RPMI7951 (cell line): Measurements from ENCODE around the gene VWA8. TPM values are rescaled to one million over a fixed set of nuclear protein-coding genes. Genes with fewer than 3 reads are reported as not detected.
"Not testable (repeated sequence)": the region's sequence is repeated elsewhere in the genome, so short reads cannot be mapped to it uniquely, and the experiment has no call there.

ENCODE experiments used
- DNase-seq: peaks from one replicate; pipeline ENCODE4 v3.0.0-alpha.2; 2012; ENCODE audit warnings: low read depth
- total RNA-seq: library from RNA; depleted of rRNA; stranded (reverse); fragments of >200 nt; shearing (Covaris generic); gene quantifications from 2 replicates; pipeline ENCODE4 v1.2.3, GENCODE V29; 2014

The VWA8 gene
- total RNA-seq, 1 experiment from 2014 or later, result 8.5 TPM

DNA sequence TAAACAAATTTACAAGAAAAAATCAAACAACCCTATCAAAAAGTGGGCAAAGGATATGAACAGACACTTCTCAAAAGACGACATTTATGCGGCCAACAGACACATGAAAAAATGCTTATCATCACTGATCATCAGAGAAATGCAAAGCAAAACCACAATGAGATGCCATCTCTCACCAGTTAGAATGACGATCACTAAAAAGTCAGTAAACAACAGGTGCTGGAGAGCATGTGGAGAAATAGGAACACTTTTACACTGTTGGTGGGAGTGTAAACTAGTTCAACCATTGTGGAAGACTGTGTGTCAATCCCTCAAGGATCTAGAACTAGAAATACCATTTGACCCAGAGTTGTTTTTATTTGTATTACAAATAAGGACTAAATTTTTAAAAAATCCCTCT is 215.4 kb downstream of the VWA8 start:
- DNase-seq, result not testable (repeated sequence)

- DNase-seq, result no peak
Observed at GRCh38 chr13:41742917-41743552, 217.9 kb downstream of the VWA8 start.

DNA sequence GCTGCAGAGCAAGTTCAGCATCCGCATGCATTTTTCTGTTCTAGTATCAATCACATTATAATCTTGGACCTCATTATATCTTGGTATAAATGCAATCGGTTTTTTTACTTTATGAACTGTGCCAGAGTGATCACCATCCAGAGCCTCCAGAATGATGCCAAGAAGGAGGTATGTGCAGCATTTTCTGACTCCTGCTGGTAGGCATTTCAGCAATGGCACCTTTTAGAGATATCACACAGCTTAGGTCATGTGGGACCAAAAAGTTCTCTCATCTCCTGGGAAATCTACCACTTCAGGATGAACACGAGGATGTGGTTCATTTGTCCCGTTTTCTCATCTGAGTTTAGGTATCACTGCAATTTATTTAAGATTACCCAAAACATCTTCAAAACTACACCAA is 220.4 kb downstream of the VWA8 start:
- no peak for DNase-seq

DNA sequence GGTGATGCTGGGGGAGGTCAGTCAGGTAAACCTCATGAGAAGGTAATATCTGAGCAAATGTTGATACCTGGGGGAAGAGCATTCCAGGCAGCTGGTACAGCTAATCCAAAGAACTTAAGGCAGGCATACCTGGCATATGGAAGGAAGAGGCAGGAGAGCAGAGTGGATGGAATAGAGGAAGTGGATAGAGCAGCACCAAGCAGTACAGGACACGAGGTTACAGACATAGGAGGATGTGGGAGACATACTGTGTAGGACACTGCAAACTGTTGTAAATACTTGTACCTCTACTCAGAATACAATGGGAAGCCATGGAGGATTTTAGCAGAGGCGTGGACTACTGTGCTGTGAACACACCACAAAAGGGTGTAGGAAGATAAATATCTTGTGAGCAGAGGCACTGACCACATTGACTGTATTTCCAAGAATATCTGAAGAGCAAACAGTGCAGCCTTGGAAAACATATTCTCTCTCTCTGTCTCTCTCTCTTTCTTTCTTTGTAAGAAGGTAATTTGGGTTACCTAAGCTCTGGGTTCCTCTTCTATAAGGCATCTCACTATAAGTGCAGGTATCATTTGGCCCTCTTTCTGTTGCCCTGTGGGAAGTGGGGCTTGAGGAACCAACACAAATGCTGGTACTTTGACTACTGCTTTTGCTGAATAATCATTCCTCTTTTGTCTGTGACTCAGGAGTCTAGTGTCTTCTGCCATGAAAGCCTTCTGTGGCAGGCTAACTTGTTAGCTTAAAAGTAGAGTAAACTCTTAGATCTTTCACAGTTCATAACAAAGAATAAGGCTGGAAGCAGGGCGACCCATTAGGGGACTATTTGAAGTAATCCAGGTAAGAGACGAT is 238.0 kb downstream of the VWA8 start:
- DNase-seq, result no peak

DNA sequence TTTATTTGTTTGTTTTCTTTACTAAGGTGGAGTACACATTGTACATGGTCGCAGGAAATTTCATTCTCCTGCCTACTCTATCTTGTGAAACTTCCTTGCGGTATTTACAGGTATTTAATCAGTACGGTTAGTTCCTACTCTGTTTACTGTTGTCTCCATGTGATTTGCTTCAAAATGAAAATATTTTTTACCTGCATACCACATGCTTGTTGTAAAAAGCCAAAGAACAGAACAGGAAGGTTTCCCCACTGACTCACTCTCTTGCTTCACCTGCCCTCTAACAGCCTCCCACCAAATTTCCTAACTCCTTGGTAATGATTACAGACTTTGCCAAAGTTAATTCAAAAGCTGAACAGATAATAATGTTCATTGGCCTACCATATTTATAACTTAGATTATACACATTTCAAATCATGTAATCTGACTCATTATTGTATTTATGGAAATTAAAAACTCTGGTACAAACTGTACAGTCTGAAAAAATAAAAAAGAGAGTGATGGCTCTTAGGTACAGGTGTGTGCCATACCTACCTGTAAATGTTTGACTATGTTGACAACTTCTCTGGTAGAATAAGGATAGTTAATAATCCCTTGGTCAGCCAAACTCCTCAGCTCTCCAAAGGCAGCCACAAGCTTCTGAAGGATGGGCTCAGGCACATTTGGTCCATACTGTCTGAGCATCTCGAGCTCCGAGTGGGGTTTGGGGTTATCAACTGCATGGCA is 239.9 kb downstream of the VWA8 start:
- DNase-seq, result no peak

DNA sequence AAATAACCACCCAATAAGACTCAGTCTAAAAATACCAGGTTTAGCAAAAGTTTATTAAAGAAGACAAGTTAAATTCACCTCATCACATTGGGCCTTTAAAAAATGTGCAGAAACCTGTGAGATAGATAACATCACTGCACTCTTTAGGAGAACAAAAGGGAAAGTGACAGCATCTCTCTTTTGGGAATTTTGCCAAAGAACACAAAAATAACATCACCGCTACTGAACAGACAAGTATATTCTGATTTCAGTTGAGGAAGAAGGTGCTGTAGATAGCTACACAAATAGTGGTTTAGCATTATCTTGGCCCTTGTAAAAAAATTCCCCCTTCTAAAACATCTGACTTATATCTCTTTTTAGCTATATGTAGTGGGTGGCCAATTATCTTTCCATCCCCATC is 244.7 kb downstream of the VWA8 start:
- DNase-seq, result no peak

DNA sequence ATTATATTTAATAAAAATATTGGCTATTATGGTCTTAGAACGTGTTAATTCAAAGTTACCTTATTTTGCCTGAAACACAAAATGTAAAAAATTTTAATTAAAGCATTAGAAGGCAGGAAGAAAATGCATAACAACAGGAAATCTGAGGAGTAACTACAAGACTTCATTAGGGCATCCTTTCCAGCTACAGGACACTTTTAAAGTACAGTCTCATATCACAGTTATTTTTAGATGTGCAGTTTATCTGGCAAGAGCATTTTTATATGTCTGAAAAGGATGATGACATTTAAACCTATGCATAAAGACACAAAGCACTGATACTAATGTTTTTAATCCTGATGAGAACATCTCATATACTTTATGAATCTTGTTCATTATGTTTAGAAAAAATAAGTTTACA is 247.5 kb downstream of the VWA8 start:
- DNase-seq, result no peak

DNA sequence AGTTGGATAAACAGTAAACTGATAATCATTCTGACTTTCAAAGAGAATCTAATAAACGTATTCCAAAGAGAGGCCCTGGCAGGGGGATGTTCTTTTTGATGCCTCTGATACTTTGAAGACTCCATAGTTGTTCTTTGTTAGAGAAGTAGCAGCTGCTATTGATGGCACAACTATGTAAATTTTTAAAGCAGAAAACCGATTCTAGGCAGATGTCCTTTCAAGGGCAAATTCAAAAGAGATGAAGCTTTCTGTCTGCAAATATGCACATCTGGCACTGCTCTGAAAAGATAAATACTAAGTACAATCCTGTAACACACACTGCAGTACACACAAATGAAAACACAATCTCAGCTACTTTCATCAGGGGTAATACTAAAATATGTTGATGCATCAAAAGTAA is 250.1 kb downstream of the VWA8 start:
- no peak for DNase-seq

DNA sequence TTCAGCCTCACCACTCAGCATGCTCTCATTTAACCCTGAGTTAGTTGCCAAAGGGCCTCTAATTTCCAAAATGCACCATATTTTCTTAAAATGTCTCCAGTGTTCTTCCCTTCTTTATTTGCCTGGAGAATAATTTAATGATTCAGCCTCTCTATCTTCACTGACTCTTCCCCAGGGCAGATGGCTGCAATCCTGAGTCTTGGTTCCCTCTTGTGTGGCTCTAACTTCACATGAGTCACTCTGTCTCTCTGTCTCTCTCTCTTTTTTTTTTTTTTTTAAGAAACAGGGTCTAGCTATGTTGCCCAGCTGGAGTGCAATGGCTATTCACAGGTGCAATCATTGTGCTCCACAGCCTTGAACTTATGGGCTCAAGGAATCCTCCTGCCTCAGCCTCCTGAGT is 251.4 kb downstream of the VWA8 start:
- DNase-seq, result peak; percentile 57

GRCh38 chr13:41708713-41709112 is 252.2 kb downstream of the VWA8 start:
- no peak for DNase-seq

- DNase-seq, result peak; percentile 1
Observed at GRCh38 chr13:41707194-41707821, 253.6 kb downstream of the VWA8 start.

- DNase-seq, result peak; percentile 4
Observed at GRCh38 chr13:41706152-41706551, 254.8 kb downstream of the VWA8 start.

DNA sequence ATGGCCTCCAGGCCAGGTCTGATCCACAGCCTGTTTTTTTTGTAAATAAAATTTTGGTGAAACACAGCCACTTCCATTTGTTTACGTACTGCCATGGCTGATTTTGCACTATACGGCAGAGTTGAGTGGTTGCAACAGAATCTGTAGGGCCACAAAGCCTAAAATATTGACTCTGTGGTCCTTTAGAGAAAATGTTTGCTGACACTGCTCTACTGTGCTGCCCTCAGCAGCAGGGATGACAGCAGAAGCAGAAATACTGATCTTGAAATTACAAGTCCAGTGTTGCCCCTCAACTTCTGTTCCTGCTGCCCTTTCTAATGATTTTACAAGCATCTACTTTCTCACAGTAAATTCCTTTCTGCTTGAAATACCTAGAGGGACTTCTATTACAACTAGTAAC is 258.4 kb downstream of the VWA8 start:
- no peak for DNase-seq

- DNase-seq, result no peak
Observed at GRCh38 chr13:41701676-41702075, 259.2 kb downstream of the VWA8 start.

DNA sequence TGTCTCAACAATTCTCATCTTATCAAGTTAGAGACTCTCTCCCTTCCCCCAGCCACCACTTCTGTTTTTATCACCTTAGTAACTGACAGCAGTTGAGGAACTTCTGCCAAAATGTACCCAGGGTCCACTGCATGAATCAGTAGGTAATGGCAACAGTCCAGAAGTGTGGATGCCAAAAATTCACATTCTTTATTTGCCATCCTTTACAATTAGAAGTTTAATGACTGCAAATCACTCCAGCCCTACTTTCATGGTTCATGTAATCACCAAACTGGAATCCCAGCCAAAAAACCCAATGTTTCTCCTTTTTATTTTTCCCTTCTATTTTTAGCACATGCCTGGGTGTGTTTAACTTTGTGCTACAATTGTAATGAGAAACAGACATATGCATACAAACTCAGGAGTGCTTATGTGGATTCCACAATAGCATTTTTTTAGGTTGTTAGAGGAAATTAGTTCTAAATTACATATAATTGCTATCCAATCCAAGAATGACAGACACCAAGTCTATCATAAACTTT is 260.1 kb downstream of the VWA8 start:
- peak; percentile 89 for DNase-seq

- DNase-seq, result no peak
Observed at GRCh38 chr13:41699759-41700158, 261.1 kb downstream of the VWA8 start.

DNA sequence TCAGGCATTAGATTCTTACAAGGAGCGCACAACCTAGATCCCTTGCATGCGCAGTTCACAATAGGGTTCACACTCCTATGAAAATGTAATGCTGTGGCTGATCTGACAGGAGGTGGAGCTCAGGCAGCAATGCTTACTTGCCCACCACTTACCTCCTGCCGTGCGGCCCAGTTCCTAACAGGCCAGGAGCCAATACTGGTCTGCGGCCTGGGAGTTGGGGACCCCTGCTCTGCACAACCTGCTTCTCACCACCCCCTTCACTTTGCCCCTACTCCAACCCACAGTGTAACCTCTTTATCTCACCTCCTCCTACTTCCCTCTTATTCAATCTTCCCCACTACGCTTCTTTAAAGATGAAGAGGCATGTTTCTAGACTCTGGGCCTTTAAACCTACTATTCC is 263.3 kb downstream of the VWA8 start:
- DNase-seq, result no peak

- peak; percentile 86 for DNase-seq
Observed at GRCh38 chr13:41696163-41697003, 264.5 kb downstream of the VWA8 start.

DNA sequence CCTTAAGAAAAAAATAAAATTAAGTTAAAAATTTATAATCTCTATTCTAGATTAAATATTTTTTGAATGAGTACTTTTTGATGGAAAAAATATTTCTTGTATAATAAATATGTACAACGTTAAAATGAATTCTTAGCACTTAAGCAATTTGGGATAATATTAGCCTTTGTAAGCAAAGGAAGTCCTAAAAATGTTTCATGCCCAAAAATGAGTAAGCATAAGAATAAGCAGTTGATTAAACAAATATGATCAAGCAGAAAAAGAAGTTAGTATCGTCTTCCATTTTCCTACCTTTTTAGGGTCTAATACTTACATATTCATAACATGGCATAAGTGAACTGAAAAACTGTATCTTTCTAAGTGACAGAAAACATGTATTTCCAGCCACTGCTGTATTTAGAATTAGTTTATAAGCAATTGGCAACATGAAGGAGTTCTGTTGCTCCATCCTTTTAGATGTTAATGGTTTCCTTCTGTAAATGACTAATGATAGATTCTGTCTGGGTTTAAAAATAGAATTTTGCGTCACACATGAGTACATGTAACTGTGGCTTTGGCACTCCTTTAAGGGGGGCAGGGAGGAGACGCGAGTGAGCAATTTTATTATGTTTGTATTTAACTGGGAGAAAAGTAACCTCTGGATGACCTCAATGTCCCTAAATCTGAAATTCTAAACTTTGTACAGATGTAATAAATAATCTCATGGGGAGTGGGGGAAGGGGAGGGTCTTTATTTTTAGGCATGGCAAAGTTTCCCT is 266.2 kb downstream of the VWA8 start:
- peak; percentile 91 for DNase-seq

DNA sequence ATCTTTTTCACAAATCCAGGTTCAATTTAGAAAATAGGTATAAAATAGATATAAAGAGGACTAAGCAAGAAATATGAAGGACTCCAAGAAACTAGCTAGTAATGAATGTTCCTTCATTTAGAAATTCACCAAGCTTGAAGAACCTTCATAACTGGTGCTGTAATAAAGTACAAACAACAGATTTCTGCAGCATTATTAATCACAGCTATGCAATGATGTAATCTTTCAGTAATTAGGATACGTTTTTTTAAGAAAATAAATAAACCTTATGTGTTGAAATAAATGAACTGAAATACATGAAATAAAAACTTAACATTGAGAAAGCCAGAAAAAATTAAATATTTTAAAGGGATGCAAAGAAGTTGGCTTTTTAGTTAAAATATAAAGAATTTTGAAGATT is 267.5 kb downstream of the VWA8 start:
- DNase-seq, result no peak
